GM19240 (cell line): Measurements from ENCODE around the gene TRPC4AP.
"Not testable (repeated sequence)": the region's sequence is repeated elsewhere in the genome, so short reads cannot be mapped to it uniquely, and the experiment has no call there.

ENCODE experiments used
- DNase-seq: peaks from one replicate; pipeline ENCODE4 v3.0.0; 2011; ENCODE audit warnings: low spot score; ENCODE audit not compliant: insufficient read length

Gene TRPC4AP

GRCh38 chr20:35092524-35093266, at the start of gene TRPC4AP:
TRPC4AP (minus strand) TSS chr20:35092807; CDS start chr20:35092781, 26 bp downstream.
- DNase-seq = peak; percentile 72

- no peak for DNase-seq
These were observed 43.4 kb upstream of the TRPC4AP start for GRCh38 chr20:35135867-35136586.

- DNase-seq = no peak
These were observed 42.3 kb upstream of the TRPC4AP start for GRCh38 chr20:35134880-35135279.

DNA sequence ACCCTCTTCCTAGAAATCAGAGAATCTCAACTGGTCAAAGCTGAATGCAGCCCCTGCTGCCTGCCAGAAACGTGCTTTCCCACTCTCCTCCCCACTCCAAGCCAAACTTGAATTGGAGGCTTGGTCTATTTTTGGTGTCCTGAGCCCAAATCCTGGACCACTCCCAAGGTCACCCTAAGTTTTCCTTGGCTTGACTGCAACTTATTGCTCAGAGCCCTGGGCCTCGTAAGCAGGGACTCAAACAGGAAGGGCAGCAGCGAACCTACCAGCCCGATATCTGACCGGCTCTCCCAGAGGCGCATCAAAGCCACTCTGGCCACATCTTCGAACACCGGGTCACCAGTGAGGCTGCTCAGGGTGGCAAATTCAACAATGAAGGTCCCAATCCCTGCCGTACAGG, 41.9 kb upstream of the TRPC4AP start:
- no peak for DNase-seq

DNA sequence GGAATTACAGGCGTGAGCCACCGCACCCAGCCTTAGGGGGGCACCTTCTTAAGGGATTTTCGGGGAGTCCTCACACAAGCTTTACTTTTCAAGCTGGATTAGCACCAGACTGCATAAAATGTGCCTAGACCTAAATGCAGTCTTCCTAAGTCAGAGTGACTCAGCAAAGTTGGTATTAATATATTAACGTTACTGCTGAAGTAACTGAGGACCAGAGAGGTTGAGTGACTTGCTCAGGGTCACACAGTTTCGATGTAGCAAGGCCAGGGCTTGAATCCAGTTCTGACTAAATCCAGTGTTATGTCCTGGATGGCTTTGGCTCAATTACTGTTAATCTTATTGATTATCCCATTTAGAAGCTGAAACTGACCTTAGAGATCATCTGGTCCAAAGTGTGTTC, 41.1 kb upstream of the TRPC4AP start:
- no peak for DNase-seq

- DNase-seq = no peak
These were observed 40.4 kb upstream of the TRPC4AP start for GRCh38 chr20:35133031-35133430.

GRCh38 chr20:35131934-35132333, 39.3 kb upstream of the TRPC4AP start:
- DNase-seq = no peak

GRCh38 chr20:35129647-35130069, 37.1 kb upstream of the TRPC4AP start:
- no peak for DNase-seq

- no peak for DNase-seq
These were observed 33.1 kb upstream of the TRPC4AP start for GRCh38 chr20:35125753-35126152.

DNA sequence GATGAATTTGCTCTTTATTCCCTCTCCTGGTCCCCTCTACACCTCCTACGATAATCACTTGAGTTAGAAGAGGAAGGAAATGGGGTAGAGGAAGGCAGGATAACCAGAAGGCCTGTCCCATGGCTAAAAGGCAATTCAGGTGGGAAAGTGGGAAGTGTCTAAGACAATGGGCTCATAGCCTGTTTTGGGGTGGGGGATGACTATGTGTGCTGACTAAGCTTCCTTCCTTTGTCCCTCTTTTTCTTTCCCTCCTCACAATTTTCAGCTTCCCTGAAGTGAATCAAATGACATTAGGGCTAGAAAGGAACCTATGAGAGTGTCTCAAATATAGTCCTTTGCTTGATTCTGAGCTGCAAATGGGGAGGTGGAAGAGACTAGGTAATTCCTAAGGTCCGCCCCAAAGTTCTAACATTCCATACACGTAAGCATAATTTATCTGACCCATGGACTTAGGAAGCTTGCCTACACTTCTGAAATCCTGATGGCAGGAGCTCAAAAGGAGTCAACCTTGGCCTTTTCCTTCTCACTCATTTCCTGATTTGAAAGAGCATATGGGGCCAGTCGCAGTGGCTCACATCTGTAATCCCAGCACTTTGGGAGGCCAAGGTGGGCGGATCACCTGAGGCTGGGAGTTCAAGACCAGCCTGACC, 30.3 kb upstream of the TRPC4AP start:
- DNase-seq = no peak

GRCh38 chr20:35121186-35121585, 28.6 kb upstream of the TRPC4AP start:
- DNase-seq = no peak

GRCh38 chr20:35120012-35120701, 27.6 kb upstream of the TRPC4AP start:
- DNase-seq = no peak

DNA sequence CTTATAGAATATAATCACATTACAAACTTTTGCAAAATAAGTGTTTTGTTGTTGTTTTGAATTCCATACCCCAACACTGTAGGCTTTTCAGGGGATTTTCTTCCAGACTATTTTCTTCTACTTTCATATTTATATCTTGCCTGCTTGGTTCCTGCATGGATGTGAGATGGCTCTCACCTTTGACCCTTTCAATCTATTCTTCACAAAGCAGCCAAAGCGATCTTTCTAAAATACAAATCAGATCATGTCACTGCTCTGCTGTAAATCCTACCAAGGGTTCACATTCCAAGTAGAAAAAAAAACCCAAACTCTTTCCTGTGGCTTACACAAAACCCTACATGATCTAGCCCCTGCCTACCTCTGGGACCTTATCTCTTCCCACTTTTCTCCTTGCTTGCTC, 25.0 kb upstream of the TRPC4AP start:
- DNase-seq = no peak

DNA sequence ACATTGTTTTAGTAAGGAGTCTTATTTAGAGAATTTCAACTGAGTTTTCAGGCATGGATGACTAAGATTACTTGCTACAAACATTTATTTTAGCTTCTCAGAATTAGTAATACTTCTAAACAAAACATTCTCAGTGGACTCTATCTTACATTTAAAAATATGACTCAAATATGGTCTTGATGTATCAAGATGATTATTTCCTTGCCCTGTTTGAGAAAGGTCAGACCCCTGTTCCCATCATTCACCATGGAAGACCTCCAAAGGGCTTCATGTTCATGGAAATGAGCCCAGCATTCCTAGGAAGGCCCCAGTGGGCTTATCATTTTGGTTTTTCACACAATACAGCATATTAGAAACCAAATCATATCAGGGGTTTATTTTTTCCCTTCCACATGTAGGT, 24.6 kb upstream of the TRPC4AP start:
- no peak for DNase-seq

GRCh38 chr20:35116258-35116657, 23.7 kb upstream of the TRPC4AP start:
- no peak for DNase-seq

DNA sequence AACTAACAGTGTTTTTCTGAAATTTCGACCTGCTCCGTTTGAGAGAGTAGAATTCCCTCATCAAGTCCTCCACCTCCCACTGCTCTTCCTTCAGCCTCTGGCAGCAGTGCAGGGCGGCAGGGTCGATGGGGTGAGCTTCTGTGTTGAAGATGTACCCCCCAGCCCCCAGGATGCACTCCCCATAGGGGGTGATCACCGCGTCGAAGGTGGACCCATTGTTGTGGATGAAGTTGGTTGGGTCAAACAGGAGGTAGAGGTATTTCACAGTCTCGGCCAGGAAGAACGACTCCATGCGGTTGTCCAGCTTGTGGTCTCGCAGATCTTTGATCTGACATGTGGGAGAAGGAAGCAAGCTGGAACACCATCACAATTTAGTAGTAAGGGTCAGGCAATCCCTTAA, 23.0 kb upstream of the TRPC4AP start:
- DNase-seq = no peak

DNA sequence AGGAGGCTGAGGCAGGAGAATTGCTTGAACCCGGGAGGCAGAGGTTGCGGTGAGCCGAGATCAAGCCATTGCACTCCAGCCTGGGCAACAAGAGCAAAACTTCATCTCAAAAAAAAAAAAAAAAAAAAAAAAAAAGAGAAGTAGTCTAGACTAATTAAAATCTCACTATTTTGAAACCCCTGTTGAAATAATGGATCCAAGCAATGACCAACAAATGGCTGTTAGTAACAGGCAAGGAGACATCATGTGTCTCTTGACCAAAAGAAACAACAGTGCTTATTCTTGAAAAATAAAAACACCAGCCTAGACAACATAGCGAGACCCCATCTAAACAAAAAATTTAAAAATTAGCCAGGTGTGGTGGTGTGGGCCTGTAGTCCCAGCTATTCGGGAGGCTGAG, 19.7 kb upstream of the TRPC4AP start:
- DNase-seq = not testable (repeated sequence)

DNA sequence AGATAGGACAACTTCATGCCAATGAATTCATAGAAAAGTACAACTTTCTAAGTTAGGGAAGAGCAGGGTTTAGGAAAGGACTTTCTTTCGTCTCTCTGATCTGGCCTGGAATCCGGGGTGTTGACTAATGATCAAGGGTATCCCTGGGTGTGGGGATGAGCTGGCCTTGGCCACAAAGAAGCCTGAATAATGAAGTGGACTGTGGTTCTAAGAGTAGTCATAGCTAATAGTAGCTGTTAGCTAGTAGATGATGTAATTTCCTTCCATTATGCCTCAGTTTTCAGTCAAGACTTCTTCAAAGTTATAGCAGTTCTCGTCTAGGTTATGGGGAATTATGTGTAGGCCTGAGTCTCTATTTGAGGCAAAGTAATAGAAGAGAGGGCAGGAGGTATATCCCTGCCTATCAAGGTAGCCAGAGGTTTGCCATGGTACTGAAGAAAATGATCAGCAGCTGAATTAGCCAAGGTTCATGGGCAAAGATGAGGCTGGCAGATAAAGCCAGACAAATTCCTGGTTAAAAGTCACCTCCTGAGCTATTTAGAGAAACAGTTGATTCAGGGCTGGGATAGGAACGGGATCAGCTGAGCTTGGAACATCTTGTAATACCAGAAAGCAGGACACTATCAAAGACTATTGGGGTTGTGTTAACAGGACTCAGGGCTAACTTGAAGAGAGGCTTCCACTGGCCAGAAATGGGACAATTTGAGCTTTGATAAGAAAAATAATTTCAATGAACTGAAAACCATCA, 18.7 kb upstream of the TRPC4AP start:
- no peak for DNase-seq

DNA sequence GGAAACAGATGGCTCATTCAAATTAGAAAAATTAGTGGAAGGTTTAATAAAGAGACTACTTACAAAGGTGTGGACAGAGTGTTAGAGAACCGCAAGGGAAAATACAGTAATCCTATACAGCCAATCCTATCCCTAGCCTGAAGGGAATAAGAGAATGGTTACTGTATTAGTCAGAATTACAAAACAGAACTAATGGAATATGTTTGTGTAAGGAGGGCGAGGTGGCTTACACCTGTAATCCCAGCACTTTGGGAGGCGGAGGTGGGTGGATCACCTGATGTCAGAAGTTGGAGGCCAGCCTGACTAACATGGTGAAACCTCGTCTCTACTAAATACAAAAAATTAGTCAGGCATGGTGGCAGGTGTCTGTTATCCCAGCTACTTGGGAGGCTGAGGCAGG, 16.3 kb upstream of the TRPC4AP start:
- no peak for DNase-seq

- no peak for DNase-seq
These were observed 14.3 kb upstream of the TRPC4AP start for GRCh38 chr20:35106827-35107380.
